Midbrain (tissue), 1 donor: ENCODE results near the gene PIAS2.
"Not testable (repeated sequence)": the region's sequence is repeated elsewhere in the genome, so short reads cannot be mapped to it uniquely, and the experiment has no call there.

Source experiments
- DNase-seq: peaks from one replicate; lab custom pipeline; 2025; lab: John Stamatoyannopoulos, UW

PIAS2 gene

DNA sequence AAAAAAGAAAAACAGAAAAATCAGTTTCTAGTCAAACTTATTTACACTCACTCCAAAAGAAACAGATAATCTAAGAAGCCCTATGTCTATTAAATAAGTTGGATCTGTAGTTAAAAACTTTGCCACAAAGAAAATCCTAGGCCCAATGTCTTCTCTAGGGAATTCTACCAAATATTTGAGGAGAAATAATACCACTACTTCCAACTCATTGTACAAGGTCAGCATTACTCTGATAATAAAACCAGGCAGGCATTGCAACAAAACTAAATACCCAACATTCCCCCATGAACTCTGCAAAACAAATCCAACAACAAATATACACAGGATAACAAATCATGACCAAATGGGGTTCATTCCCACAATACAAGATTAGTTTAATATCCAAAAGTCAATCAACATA, 86.7 kb downstream of the PIAS2 start:
- no peak for DNase-seq

DNA sequence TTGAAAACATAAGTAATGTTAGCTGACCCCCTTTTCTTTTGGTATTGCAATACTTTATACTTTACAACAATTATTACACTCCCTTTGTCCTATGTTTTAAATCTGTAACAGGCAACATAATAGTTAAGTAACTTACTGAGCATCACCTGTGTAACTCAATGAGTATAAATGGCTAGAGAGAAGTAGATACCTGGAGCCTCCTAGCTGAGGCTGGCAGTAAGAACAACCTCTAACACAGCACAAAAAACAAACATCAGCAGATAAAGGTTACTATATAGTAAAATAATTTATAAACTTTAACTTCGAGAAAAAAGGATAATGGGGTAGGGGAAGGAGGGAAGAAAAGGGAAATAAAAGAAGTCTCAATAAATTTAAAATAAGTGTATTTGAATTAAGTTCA, 87.4 kb downstream of the PIAS2 start:
- no peak for DNase-seq

DNA sequence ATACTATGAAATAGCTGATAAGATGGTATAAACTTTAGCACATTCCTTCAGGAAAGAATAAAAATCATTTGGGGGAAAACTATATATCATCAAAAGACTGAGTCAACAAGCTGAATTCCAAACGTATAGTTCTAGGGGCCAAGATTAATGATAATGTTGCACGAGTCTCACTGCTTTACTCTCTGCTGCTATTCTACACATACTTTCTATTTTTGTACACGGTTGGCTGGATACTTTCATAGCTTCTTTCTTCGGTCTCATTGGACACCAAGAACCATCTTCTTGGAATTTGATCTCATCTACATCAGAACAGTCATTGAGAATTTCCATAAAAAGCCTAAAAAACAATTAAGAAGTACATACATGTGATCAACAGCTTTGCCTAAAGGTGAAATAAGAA, 87.8 kb downstream of the PIAS2 start:
- DNase-seq, result no peak

DNA sequence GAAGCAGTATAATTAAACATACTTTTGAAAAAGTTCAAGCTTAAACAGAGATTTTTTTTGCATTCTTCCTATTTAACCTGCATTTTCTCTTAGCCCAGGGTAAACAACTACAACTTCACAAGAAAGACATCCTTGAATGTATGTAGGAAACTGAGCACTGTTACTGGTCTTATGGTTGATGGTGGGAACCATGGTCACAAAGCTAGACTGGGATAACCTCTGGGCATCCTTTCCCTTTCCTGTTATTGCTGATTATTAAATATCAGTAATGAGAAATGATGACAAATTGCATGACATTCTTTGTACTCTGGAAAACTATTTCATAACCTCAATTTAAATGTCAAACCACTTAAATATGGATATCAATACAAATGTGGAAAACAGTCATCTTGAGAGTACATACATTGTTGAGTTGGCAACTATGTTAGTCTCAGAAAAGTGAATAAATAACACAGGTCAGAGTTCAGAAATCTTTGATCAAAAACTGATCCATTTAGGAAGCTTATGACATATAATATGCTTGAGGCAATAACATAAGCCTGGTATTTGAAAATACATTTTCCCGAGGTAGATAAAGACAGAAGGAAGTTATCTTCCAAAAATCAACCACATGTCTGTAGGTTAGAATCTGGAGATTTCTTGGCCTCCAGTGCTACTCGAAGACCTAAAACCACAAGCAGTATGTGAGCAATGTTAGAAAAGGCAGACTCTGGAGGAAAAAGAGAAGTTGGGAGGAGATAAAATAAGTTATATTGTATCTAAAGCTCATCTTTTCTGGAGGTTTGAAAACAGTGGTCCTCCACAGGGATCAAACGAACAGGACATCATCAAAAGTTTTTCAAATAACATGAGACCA, 95.2 kb downstream of the PIAS2 start:
- DNase-seq, result no peak

DNA sequence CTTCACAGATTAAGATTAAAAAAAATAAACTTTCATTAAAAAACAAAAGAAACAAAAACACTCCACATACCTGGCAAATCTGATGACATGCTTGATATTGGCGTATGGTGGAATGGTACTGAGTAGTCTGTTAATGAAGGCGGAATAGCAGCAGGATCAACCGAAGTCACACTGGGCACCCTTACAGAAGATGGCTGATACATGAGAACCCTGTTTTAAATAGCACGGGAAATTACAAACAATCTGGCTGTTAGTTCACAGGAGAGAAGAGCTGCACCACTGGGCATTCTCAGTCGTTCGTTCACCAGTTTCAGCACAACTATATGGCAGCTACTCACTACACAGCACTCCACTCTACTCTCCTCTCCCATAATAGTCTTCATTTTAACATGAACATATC, 96.4 kb downstream of the PIAS2 start:
- no peak for DNase-seq

DNA sequence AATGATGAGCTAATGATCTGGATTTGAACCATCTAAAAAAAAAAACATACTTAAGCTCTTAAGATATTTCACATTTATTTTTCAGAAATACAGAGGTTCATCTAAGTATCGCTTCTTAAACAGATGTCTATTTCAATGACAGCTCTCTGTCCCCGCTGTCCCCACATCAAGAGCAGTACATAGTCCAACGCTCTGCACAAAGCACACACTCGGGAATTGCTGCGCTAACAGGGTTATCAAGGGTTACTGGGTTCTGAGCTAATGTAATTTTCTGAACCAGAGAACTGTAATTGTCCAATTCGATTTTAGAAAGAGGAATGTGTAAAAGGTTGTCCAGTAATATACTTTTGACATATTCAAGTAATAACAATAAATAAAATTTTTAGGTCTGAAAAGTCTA, 101.6 kb downstream of the PIAS2 start:
- no peak for DNase-seq

DNA sequence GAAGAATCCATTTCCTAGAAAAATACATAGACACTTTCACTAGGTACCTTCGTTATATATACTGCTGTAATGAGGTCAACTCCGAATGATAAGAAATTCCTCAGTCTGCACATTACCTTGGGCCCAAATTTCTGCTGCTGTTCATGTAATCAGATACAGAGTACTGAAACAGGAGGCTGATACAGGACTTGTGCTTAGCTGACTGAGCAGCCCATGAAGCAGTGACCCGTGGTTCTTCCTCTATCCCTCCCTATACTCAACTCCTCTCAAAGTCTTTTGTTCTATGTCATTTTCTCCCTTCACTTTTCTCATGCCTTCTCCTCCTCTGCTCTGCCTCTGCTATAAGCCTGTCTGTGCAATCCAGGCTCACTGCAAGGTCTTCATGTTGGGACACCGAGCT, 102.9 kb downstream of the PIAS2 start:
- DNase-seq, result no peak

DNA sequence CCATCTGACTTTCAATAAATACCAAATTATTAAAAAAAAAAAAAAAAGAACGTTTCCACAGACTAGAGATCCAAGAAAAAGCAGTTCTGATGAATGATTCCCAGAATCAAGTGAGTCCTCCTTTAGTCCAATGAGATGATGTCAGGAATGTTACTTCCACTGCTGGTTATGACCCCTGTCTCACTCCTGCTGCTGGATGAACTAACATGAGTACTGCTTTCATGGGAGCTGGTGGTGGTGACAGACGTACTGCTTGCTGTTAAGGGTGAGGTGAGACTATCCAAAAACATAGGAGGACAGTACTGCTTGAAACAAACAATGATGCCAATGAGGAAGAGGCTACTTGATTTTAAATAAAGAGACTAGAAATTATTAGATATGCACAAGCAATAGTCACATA, 105.0 kb downstream of the PIAS2 start:
- DNase-seq, result no peak

DNA sequence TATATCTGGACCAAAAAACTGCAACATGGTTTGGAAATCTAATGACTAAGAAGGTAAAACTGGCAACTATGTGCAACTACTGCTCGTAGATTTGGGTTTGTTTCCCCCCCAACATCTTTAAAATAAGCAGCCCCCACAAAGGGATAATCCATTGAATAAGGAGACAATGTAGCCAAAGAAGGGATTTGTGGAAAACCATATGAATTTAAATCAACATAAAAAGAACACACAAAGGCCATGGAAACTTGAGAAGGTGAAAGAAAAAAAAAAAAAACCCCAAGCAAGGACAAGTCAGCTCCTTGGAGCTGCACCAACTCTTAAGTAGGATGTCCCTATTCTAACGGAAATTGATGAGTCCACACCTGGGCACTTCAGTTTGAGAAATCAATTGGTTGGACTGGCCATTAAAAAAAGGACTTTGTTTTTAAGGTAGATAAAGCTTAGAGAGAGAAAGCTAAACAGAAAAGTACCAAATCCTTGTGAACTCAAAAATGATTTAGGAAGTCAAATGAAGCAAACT, 106.8 kb downstream of the PIAS2 start:
- no peak for DNase-seq

DNA sequence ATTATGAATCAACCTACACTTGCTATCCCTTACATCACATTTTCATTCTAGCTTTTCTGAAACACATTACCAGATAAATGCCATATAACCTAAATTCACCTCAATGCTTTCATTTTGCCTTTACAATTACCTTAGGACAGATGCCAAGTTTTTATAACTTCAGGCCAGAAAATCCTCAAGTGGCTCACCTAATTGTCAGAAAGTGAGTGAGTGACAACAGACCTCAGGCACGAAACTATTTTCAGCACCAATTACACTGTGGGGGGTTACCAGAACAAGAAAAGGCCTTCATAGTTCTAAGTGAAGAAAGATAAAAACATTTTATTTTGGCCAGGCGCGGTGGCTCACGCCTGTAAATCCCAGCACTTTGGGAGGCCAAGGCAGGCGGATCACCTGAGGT, 108.2 kb downstream of the PIAS2 start:
- no peak for DNase-seq

DNA sequence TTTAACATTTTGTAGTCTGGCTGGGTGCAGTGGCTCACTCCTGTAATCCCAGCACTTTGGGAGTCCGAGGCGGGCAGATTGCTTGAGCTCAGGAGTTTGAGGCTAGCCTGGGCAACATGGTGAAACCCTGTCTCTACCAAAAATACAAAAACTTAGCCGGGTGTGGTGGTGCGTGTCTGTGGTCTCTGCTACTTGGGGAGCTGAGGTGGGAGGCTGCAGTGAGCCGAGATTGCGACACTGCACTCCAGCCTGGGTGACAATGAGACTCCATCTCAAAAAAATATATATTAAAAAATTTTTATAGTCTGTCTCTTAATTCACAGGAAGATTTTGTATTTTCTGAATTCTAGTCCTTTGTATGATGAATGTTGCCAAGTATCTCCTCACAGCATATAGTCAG, 121.4 kb downstream of the PIAS2 start:
- DNase-seq, result not testable (repeated sequence)

DNA sequence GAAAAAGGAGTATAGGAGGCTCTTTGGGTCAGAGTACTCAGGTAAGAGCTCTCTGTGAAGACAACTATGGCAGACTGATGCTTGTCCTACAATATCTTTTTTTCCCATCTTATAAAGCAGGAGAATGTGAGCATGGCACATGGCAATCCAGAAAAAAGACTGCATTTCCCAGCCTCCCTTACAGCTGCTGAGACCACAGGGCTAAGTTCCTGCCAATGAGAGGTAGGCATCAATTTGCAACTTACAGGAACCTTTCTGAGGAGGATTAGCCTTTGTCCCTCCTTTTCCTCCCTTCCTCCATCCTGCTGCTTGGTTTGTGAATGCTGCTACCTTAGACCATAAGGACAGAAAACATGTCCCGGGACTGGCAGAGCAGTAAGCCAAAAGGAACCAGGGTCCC, 122.7 kb downstream of the PIAS2 start:
- no peak for DNase-seq

DNA sequence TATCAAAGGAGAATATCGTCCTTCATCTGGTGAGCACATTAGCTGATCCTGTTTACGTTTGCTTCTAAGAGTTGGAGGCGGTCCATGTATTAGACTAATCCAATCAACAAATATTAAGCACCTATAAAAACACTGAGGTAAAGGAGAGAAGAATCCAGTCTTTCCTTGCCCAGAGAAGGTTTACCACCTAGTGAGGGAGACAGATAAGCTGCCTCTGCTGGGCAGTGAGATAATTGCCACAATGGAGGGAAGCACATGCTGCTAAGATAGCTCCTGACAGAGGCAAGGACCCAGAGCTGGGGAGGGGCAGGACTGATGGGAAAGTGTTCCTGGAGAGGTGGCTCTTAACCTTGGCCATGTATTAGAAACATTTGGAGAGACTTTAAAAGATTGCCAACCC, 123.7 kb downstream of the PIAS2 start:
- no peak for DNase-seq

DNA sequence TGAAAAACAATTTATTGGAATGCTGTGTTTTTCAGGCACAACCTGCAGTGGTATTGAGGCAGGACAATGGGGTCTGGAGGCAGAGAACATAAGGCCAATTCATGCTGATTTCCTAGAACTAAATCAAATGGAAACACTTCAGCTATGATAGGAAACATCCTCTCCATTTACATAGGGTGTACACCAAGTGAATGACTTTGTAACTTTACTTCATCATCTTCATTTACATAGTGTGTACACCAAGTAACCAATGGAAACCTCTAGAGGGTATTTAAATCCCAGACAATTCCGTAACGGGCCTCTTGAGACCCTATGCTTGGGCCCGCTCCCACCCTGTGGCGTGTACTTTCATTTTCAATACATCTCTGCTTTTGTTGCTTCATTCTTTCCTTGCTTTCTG, 128.2 kb downstream of the PIAS2 start:
- no peak for DNase-seq

DNA sequence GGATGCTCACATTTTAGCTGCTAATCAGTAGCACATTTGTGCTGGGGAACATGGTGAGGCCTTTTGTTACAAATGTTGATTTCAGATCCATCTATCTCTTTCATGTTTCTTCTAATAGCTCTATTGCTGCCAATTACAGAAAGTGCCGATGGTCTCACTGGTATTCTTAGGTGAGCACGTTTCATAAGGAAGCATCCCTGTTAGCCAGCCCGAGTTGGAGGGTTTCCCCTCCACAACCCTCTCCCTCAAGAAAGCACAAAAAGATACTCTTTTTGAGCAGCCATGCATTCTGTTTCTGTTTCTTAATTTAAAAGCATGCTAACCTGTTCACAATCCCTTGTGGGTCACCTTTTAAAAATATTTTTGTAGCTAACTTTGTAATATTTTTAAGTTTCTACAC, 129.6 kb downstream of the PIAS2 start:
- no peak for DNase-seq

DNA sequence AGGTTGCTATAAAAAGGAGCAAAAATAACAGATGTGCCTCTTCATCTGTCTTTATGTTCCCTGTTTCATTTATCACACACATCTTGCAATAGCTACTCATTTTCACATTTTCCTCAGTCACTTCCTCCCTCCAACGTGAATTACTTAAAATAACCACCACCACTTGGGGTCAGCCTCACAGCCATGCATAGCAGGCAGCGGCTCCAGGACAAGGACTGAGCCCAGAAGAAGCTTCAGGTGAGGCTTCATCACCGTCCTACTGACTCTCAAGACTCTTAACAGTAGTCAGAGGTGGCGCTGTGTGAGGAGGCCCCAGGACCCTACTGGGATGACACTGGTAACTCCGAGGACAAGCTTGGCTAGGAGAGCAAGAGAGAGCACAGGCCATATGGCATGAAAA, 144.9 kb downstream of the PIAS2 start:
- no peak for DNase-seq

DNA sequence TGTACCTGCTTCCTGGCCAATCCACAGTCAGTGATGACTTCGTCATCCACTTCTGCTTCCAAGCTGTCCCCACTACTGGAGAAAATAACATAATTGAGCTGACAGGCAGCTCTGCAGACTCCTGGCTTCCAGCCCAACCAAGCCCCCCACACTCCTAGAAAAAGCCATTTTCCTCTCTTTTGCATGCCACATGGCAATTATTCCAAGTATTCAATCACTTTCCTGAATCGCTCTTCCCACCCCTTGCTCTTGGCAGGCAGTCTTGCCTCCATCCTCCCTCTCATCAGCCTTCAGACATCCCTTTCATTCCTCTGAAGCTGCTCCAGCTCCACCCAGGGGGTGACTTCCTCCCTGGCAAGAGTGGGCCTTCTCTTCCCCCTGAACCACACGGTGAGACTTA, 146.2 kb downstream of the PIAS2 start:
- DNase-seq, result no peak

DNA sequence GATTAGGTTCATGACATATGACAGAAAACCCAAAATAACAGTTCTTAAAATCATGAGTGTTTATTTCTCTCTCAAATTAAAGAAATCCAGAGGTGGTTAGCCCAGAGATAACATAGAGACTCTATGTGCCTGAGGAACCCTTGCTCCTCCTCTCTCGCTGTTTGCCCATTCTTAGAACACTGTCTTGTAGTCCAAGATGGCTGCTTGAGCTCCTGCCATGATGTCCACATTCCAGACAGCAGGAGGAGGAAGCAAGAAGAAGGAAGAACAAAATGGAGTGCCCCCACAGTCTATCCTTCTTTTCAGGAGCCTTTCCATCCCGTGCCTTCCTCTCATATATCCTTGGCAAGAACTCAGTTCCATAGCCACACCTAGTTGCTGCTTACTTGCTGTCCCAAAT, 146.6 kb downstream of the PIAS2 start:
- DNase-seq, result no peak

DNA sequence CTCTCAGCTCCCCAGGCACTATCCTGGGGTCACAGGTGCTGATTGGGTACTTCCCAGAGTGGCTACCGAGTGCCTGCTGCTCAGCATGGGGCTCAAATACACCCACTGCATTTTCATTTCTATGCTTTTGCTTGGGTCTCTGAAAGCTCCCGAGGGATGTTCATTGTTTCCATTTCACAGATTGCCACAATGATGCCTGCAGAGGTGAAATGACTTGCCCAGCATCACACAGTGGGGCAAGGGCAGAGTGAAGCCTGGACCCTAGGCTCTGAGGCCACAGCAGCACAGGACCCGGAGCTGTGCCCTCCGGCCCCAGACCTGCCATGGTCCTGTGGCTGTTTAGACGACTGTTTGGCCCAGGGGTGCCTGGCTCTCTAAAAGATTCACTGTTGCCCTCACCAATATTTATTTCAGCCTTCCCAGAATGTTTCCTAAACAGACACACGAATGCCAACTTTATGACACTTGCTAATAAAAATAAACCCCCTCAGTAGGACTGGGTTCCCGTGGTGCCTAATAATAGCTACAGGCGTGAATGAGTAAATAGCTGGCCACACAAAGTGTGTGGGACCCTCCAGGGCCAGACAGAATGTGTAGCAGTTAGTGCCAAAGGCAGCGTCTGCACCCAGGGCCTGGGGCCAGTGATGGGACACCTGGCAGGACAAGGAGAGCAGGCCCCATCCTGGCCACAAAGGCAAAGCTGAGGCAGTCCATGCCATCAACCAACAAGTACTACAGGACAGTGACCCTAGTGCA, 149.0 kb downstream of the PIAS2 start:
- DNase-seq, result no peak

DNA sequence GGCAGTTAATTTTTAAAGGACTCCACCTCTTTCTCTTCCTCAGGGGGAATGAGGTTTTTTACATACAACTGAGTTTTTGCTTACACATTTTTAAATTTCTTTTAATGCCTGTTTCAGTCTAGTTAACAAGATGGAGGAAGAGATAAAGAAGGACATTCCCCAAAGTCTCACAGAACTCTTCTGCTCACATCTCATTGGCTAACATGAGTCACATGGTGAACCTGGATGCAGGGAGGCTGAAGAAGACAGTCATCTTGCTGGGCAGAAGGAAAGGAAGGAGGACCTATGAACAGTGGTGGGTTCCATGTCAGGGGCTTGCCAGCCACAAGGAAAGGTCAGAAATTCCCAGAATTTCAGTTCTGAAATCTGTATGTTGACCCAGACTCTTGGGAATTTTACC, 150.1 kb downstream of the PIAS2 start:
- DNase-seq, result no peak

DNA sequence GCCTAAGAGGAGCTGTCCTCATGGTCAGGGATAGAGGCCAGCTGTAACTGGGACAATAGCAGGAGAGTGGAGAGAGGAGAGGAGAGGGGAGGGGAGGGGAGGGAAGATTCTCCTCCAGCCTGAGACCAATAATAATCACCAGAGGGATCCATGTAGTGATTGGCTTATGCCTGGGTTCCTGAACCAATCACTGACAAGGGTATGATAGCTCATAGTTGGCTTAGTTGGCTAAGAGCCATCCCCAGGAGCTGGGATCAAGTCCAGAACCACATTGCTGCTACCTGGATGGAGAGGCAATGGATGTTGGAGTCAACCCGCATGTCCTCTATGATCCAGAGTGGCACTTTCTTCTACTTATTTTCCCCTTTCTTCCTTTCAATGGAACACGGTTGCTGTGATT, 152.7 kb downstream of the PIAS2 start:
- no peak for DNase-seq

DNA sequence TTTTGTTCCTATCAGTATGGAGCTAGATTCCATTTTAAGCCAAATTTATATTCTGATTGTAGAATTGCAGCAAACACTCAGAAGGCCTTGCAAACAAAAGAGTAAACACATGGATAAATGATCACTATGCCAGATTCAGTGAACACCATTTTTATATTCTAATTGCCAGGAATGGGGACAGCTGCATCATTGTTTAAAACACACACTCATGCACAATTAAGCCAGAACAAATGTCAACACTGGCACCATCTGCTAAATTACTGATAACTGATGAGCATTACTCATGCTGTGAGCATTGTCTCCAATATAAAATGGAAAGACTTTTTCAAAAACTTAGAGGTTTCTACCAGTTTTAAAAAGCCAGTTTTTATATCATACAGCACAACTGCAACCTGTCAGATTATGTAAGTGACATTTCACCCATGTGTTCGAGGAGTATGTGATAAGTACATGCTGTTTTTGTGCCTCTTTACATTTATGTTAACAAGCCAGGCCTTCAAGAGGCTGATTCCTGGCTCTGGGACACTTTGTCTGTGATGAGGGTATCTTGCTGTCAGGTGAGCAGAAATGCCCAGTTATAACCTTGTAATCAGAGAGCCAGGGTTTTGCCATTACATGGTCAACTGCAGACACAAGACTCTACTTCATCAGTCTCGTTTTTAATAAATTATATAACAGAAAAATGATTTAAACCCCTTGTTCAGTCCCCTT, 156.1 kb downstream of the PIAS2 start:
- DNase-seq, result peak; percentile 40

DNA sequence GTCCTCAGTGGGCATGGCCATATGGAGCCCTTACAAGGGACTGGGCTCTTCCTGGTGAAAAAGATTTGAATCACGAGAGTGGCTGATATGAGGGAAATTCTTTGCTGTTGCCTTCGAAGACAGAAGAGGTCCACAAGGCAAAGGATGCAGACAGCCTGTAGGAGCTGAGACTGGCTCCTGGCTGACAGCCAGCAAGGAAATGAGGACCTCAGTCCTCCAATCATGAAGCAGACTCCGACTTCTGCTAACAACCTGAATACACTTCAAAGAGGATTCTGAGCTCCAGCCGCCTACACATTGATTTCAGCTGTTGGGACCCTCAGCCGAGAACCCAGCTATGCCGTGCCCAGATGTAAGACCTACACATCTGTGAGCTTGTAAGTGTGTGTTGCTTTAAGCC, 157.4 kb downstream of the PIAS2 start:
- no peak for DNase-seq
